ENCODE data around the gene KCND2. TPM values are rescaled to one million over a fixed set of nuclear protein-coding genes. Genes with fewer than 3 reads are reported as not detected.
"Not testable (repeated sequence)": the region's sequence is repeated elsewhere in the genome, so short reads cannot be mapped to it uniquely, and the experiment has no call there.

The KCND2 gene
- polyA plus RNA-seq, 4 donors = 1.5 to 12.5 (median 1.9) TPM

DNA sequence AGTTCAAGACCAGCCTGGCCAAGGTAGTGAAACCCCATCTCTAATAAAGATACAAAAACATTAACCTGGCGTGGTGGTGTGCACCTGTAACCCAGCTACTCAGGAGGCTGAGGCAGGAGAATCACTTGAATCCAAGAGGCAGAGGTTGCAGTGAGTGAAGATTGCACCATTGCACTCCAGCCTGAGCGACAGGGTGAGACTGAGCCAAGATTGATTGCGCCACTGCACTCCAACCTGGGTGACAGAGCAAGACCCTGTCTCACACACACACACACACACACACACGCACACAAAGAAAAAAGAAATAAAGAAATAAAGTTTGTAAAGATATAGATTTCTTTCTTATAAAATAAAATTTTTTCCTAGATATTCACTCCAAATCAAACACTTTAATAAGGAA, 305.7 kb downstream of the KCND2 start:
- not testable (repeated sequence) for DNase-seq (ENCODE audit: low read depth in 4 of 4, low spot score in 3 of 4)

DNA sequence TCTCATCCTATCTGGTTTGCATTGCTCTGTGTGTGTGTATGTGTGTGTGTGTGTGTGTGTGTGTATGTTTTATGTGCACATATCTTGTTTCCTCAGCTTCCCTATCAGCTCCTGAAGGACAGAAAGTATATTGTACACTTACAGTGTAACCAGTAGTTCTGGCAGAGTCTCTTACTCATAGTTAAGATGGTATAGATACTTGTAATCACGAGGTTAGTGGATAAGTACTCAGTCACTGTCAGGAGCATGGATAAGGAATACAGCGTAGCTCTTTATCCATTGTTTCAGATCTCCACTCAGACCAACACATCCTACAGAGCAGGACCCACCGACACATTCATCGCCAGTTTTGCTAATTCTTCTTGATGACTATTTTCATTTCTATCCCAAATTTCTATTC, 309.9 kb downstream of the KCND2 start:
- DNase-seq (ENCODE audit: low read depth in 4 of 4, low spot score in 3 of 4) = no peak

DNA sequence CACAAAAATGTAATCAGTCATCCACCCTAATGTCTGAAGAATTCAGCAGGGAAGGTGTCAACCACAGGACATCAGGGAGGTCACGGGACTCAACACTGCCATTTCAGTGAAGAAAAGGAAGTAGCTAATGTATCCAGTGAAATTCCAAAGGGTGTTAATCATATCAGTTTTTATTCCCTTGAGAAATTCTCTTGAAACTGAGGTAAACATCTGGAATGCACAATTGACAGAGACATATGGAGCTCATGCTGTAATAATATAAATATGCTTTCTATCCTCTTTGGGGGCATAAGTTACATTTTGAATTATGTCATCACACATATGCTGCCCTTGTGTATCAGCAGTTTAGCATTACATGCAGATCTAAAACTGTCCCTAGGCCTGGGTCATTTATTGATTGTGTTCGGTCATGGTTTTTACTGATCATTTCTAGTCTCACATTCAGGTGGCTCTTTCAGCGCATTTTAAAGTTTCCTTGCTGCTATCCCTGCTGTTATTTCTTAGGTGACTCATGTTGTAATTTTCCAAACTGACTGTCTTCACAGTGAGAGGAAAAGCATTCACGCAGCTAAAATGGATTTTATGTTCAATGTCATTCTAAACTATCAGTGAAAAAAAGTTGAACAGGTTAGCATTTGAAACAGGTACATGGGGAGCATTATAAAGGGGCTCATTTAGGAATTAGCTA, 311.1 kb downstream of the KCND2 start:
- no peak for DNase-seq (ENCODE audit: low read depth in 4 of 4, low spot score in 3 of 4)

DNA sequence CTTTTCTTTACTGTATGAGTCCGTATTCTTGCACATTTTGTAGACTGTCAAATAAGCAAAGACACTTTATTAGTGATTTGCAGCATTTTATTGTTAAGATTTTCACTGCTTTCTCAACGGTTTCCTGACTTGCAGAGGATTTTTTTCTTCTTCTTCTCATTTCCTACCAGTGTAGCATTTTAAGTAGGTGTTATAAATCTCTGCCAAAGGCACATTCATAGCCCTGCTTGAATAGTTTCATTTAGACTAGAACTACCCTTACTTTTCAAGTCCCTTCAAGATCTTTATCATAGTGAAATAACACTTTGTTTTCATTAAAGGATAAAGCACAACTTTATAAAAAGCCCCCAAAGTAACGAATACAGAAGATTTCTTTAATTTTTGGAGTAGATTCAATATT, 313.6 kb downstream of the KCND2 start:
- DNase-seq (ENCODE audit: low read depth in 4 of 4, low spot score in 3 of 4) = peak in 2 of 4 donors; percentile 18 to 59

DNA sequence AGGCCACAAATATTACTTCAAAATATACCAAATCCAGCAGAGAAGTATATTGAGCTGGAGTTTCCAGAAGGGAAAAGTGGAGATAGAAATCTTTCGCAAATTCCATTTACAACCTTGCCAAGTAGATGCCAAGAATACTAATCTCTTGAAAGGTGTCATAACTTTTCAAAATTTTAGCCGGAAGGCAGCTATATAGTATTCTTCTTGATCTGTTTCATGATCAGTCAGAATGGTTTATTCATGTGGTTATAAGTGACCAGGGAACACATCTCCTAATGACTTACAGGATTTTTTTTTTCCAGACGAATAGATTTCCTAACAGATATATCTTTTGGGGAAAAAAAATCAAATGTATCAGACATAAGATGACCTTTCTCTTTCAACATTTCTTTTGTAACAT, 314.3 kb downstream of the KCND2 start:
- DNase-seq (ENCODE audit: low read depth in 4 of 4, low spot score in 3 of 4) = no peak

DNA sequence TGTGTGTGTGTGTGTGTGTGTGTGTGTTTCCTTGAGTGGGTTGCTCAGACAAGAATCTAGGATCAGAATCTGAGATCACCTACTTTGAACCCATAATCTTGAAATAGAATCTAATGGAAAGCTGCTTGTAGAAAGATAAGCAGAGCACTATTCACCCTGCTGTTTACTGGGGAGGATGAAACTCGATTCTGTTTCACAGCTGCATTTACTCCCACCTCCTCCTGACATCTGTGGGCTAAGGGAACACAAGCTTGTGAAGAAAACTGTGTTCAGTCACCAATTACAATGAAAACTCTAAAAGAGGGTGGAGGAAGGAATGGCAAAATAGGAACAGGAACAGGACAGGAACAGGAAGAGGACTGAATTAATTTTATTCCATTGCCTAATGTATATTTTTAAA, 315.4 kb downstream of the KCND2 start:
- DNase-seq (ENCODE audit: low read depth in 4 of 4, low spot score in 3 of 4) = peak in 2 of 4 donors; percentile 16 to 47

DNA sequence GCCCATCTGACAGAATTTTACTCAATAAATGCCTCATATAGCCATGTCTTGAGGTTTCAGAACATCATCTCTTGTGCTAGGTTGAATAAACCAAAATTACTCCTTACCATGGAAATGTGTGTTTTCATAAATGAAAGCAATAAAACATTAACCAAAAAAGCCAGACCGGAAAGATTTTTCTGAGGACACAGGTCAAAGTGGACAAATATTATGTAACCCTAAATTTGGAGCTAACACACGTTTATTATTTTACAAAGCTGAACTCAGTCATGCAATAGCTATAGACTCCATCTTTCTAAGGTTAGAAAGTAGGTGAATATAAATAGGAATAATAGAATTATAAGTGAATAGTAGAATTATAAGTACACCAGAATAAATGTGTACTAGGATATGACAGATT, 315.9 kb downstream of the KCND2 start:
- DNase-seq (ENCODE audit: low read depth in 4 of 4, low spot score in 3 of 4) = no peak

DNA sequence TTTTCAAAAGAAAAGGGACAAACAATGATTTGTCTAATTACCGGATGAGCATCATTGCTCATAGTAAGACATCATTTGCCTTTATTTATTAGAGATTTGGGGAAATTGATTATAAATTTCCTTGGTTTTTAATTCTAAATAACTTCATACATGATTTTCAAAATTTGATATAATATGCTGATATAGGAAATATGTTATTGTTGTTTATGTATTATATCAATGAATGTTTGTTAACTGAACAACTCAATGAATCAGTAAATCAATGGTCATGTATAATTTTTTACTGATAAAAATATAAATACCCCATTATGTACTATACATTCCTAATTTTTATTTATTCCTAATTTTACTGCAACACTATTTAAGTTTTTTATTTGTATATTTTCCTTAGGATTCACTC, 327.6 kb downstream of the KCND2 start:
- no peak for DNase-seq (ENCODE audit: low read depth in 4 of 4, low spot score in 3 of 4)

DNA sequence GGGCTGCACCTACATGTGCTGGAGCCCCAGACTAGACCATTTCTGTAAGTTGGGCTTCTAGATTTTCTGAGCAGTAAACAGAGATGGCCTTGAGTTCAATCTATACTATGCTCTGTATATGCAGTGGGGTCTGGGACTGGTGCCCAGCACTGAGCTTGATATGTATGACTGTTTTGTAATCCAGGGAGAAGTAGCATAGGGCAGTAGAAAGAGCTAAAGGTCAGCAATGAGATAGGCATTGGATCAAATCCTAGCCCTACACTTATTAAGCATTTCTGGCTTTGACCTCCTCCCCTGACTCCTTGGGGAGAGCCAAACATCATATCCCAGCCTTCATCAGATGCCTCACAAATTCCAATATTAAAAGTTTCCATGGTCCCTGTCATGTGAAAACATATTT, 330.4 kb downstream of the KCND2 start:
- DNase-seq (ENCODE audit: low read depth in 4 of 4, low spot score in 3 of 4) = no peak

DNA sequence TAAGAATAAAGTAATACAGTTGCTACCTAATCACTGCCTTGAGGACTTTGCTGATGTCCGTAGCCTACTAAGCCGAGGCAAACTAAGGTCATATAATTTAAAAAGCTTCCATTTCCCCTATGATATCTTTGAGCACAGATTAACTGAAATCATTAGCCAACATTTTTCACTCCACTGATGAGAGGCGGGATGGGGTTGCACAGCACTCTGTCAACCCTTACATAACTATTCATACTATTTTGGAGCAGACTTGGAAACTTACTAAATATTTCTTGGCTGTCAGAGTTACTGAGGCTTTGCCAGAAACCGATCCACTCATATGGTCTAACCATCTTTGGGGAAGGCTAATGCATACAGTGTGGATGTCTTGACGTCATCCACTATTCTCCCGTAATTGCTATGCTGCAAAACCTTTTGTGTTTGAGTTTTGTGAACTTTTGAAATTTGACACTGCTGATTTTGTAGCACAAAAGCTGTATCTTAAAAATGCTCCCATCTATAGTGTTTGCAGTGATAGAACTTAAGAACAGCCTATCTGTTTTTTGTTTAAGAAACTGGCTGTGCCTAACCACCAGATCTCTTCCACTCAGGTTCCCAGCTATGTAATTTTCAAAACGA, 336.3 kb downstream of the KCND2 start:
- DNase-seq (ENCODE audit: low read depth in 4 of 4, low spot score in 3 of 4) = no peak

DNA sequence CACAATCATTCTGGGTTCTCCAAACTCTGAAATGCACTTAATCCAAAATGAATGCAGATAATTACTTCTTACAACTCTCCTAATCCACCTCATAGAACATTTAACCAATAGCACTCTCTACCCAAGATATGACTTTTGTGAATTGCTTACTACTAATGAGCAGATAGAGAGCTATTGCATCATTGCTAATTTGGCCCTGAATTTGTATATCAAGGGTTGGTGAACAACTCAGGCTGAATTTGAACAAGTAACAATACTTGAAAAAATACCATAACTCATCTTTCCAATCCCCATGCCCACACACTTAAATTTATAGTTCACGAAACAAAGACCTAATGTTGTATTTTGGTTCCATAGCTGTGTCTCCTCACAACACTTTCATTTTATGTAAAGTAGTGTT, 339.0 kb downstream of the KCND2 start:
- no peak for DNase-seq (ENCODE audit: low read depth in 4 of 4, low spot score in 3 of 4)

DNA sequence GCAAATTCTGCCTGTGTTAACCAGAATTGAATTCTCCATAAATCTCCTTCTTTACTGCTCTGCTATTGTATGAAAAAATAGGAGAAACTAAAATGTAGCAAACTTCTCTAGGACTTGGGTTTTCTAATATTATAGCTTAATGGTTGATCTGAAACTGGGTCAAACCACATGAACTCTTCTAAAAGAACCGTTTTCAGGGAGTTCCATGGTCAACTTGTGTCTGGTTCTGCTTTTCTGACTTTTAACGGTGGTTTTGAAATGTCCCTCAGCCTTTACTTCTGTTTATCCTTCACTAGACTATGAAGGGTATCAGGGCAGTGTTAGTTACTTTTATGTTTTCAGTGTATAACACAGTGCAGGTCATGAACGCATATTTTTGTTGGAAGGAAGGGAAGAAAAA, 342.7 kb downstream of the KCND2 start:
- DNase-seq (ENCODE audit: low read depth in 4 of 4, low spot score in 3 of 4) = no peak

DNA sequence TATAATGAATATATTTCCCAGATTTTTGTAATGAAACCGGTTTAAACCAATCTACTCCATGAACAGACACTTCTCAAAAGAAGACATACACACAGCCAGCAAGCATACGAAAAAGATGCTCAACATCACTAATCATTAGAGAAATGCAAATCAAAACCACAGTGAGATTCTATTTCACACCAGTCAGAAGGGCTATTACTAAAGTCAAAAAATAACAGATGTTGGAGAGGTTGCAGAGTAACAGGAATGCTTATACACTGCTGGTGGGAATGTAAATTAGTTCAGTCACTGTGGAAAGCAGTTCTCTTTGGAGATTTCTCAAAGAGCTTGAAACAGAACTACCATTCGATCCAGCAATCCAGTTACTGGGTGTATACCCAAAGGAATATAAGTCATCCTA, 344.3 kb downstream of the KCND2 start:
- DNase-seq (ENCODE audit: low read depth in 4 of 4, low spot score in 3 of 4) = no peak

DNA sequence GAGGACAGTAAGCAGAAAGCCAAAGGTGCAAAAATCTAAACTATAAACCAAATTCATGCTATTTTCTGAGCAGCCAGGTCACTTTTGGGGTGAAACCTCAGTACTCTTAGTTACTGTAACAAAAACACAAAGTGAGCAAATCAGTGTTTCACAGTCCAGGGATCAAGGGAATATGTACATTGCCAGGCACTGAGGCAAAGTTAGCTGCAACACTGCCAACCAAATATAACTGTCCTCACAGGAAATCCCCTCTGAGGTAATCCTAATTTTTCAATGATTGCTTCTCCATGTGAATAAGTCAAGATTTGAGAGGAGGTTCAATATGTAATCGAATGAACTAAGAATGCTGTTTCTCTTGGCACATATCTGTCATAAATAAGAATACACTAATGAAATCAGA, 355.3 kb downstream of the KCND2 start:
- DNase-seq (ENCODE audit: low read depth in 4 of 4, low spot score in 3 of 4) = no peak

DNA sequence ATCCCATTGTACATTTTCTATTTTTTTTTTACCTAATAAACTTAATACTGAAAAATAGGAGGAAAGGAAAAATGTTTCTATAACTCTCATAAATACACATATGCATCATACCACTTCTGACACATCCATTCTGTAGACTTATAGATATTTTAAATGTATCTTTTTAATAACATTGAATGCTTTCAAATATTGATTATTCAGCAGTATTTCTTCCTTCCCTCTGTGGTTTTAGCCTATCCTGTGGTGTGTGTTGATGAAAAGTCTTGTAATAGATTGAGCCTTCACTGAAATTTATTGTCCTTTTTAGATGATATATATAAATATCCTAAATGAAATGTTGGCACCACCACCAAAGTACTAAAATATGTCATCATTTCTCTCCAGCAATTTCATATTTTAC, 366.9 kb downstream of the KCND2 start:
- DNase-seq (ENCODE audit: low read depth in 4 of 4, low spot score in 3 of 4) = no peak

DNA sequence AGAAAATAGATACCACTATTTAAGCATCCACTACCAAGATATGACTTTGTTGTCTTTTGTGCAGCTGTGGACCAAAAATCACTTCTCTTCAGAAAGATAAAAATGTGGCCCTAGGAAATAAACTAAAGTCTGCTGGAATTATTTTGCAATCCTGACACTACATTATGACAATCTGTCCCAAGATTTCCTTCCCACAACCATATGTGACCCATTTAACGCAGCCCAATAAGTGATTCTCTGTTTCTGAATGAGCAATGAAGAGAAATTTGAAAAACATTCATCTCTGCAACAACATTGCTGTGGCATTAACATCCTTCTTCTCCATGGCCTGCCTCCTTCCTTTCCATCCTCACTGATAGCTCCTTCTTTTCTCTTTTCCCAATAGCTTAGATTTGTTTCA, 373.0 kb downstream of the KCND2 start:
- DNase-seq (ENCODE audit: low read depth in 4 of 4, low spot score in 3 of 4) = no peak

DNA sequence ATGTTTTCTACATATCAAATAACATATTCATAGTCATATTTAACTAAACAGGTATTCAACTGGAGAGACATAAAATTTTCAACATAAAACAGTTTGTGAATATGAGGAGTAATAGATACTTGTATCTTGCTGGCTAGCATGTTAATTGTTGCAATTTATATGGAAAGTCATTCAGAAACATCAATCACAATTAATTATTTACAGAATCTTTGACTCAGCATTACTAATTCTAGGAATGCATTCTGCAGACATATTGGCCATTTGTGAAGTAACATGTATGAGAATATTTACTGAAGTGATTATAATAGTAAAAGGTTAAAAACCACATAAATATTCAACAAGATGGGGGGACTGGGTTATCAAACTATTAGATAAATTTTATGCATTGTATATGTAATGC, 381.3 kb downstream of the KCND2 start:
- no peak for DNase-seq (ENCODE audit: low read depth in 4 of 4, low spot score in 3 of 4)

DNA sequence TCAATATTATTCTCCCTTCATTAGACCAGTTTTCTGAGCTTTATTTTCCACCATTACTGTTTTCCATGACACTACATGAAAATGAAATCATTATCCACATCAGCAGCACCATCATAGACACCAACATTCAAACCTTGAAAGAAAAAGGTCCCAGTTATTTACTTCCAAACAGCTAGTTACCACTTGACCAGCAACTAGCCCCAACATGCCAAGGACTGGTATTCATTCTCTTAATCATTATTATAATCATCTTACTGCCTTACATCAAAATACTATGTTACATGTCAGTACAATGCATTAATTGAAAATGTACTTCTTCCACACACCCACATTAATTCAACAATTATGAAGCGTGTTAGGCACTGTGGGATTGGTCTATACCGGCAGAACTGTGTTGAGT, 385.5 kb downstream of the KCND2 start:
- DNase-seq (ENCODE audit: low read depth in 4 of 4, low spot score in 3 of 4) = no peak

DNA sequence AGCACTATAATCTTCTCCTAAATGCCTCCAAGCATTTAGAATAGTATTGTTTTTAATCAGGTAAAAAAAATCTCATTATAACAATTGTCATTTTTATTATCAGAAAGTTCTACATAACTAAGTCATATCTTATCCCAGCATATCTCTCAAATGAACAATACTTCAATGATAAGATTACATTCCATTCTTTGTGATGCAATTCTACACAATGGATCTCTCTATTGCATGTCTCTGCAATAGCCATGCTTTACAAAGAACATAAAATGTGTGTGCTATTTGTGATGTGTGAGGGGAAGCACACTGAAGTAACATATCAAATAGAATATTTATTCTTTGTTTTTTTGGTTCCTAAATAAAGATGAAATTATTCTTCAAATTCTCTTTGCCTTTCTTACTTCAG, 389.3 kb downstream of the KCND2 start:
- no peak for DNase-seq (ENCODE audit: low read depth in 4 of 4, low spot score in 3 of 4)

DNA sequence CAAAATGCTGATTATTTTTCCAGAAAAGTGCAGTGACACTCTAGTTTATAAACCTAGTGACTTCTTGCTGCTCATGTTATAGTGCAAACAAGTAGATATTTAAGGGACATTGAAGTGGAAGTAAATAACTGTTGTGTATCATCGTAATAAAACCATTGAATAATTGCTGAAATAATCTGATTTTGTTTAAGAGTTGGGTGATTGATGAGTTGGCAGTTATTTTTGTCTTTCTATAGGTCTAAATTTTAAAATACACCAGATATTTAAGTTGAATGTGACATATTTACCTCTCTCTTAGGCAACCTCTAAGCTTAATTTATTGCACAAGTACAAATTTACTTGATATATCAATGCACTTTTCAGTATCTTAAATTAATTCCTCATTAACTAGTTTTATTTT, 392.1 kb downstream of the KCND2 start:
- DNase-seq (ENCODE audit: low read depth in 4 of 4, low spot score in 3 of 4) = no peak

DNA sequence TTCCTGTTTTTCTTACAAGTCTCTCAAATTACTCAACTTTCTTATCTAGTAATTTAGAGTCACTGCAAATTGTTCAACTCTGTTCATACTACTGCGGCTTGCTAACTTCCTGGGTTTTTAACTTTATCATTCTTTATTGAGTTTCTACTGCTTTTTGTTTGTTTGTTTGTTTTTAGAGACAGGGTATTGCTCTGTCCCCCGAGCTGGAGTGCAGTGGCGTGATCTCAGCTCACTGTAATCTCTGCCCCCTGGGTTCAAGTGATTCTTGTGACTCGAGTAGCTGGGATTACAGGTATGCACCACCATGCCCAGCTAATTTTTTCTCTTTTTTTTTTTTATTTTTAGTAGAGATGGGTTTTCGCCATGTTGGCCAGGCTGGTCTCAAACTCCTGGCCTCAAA, 402.1 kb downstream of the KCND2 start:
- no peak for DNase-seq (ENCODE audit: low read depth in 4 of 4, low spot score in 3 of 4)

DNA sequence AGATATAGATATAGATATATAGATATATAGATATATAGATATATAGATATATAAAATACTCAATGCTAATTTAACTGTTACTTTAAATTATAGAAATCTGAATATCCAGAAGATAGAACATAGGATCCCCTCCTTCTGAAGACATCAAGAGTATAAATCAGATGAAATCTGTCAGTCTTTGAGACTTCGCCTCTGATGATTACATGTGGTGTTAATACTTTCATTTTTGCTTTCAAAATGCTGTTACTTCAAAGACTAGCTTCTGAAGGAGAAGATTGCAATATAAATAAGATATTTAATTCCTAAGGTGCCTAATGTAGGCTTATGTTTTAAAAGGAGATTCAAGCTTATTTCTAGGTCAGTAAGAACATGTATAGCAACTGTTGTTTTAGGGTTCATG, 404.6 kb downstream of the KCND2 start:
- no peak for DNase-seq (ENCODE audit: low read depth in 4 of 4, low spot score in 3 of 4)

DNA sequence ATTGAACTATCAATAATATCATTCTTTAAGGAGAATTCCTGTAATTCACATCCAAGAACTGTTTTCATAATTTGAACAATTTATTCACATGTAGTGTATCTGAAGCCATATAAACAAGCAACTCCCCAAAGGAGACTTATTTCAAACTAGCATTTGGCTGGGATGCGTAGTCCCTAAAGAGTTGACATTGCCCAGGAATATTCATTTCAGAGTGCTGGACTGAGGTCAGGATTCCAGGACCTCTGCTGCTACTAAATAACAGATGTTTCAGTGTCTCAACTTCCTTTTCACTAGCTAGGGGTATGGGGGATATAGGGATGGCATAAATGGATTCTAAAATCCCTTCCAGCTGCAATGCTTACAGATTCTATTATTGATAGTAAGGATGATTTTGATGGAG, 408.0 kb downstream of the KCND2 start:
- no peak for DNase-seq (ENCODE audit: low read depth in 4 of 4, low spot score in 3 of 4)
